CD4-positive, alpha-beta T cell treated with Interleukin-4 for 4 hours (primary cell): Measurements from ENCODE around the gene FAH.
"Not testable (repeated sequence)": the region's sequence is repeated elsewhere in the genome, so short reads cannot be mapped to it uniquely, and the experiment has no call there.

Experiments
- DNase-seq: peaks from one replicate; pipeline ENCODE4 v3.0.0-alpha.2; 2020

The FAH gene

GRCh38 chr15:80152180-80152895, 461 bp upstream of the FAH start:
- DNase-seq: peak; percentile 94

GRCh38 chr15:80153900-80154299, 1.1 kb downstream of the FAH start:
- no peak for DNase-seq

- DNase-seq: no peak
Observed at GRCh38 chr15:80154336-80154735, 1.5 kb downstream of the FAH start.

- no peak for DNase-seq
Observed at GRCh38 chr15:80155001-80155377, 2.2 kb downstream of the FAH start.

- not testable (repeated sequence) for DNase-seq
Observed at GRCh38 chr15:80155378-80156175, 2.8 kb downstream of the FAH start.

- no peak for DNase-seq
Observed at GRCh38 chr15:80156176-80156720, 3.4 kb downstream of the FAH start.

GRCh38 chr15:80157215-80157614, 4.4 kb downstream of the FAH start:
- no peak for DNase-seq

- DNase-seq: no peak
Observed at GRCh38 chr15:80159301-80159700, 6.5 kb downstream of the FAH start.

GRCh38 chr15:80159811-80160569, 7.2 kb downstream of the FAH start:
- no peak for DNase-seq

GRCh38 chr15:80160570-80161156, 7.9 kb downstream of the FAH start:
- DNase-seq: peak; percentile 38

GRCh38 chr15:80161468-80162016, 8.7 kb downstream of the FAH start:
- DNase-seq: no peak

- DNase-seq: no peak
Observed at GRCh38 chr15:80162059-80162554, 9.3 kb downstream of the FAH start.

GRCh38 chr15:80163217-80163616, 10.4 kb downstream of the FAH start:
- no peak for DNase-seq

GRCh38 chr15:80163897-80164296, 11.1 kb downstream of the FAH start:
- no peak for DNase-seq

- DNase-seq: no peak
Observed at GRCh38 chr15:80167936-80168335, 15.1 kb downstream of the FAH start.

GRCh38 chr15:80168421-80168820, 15.6 kb downstream of the FAH start:
- DNase-seq: no peak

- no peak for DNase-seq
Observed at GRCh38 chr15:80169768-80170357, 17.1 kb downstream of the FAH start.

- DNase-seq: no peak
Observed at GRCh38 chr15:80170596-80170995, 17.8 kb downstream of the FAH start.

- no peak for DNase-seq
Observed at GRCh38 chr15:80171787-80172186, 19.0 kb downstream of the FAH start.

GRCh38 chr15:80172401-80172800, 19.6 kb downstream of the FAH start:
- no peak for DNase-seq

- peak; percentile 57 for DNase-seq
Observed at GRCh38 chr15:80173022-80173759, 20.4 kb downstream of the FAH start.
